Measurements from ENCODE around the gene LDLRAD2. TPM values are rescaled to one million over a fixed set of nuclear protein-coding genes. Genes with fewer than 3 reads are reported as not detected.

Gene LDLRAD2
- total RNA-seq, 4 donors from 2014 or later: not detected

- peaks cover 0 to 13% of the 10 kb centered on the region in 2 donors for H3K36me3 ChIP-seq
- no peak overlapping the region for H3K4me3 ChIP-seq
- no peaks in the 10 kb centered on the region for H3K9me3 ChIP-seq
- intact Hi-C loops (cut with DNase I; ENCODE audit: low total_unique reads): no loop called here
- in situ Hi-C loops (cut with MboI; ENCODE audit: low sequenced_read_pairs in 4 of 4): no loop called here
- no peak overlapping the region for H3K27ac ChIP-seq
- ATAC-seq: peak; percentile 38 to 40
- peaks cover 9 to 13% (median 9%) of the 10 kb centered on the region in 3 donors for H3K27me3 ChIP-seq
- TF ChIP-seq CTCF (IDR thresholded peaks at IDR 0.05 in 4 of 5, conservative IDR thresholded peaks at IDR 0.05 in 1 of 5) (no peak), POLR2A (IDR thresholded peaks at IDR 0.05) (no peak)
- DNase-seq: no peak
- no peaks in the 10 kb centered on the region for H3K4me1 ChIP-seq
Observed at GRCh38 chr1:21818656-21819055, 6.6 kb downstream of the LDLRAD2 start.

GRCh38 chr1:21820597-21821232 is 8.7 kb downstream of the LDLRAD2 start:
- TF ChIP-seq POLR2A (IDR thresholded peaks at IDR 0.05) (no peak), CTCF (IDR thresholded peaks at IDR 0.05 in 4 of 5, conservative IDR thresholded peaks at IDR 0.05 in 1 of 5) (no peak)
- Histone ChIP-seq H3K4me1 (no peaks in the 10 kb centered on the region), H3K36me3 (peaks cover 0 to 31% of the 10 kb centered on the region in 2 donors), H3K27me3 (no peaks in the 10 kb centered on the region), H3K4me3 (no peak overlapping the region), H3K9me3 (no peaks in the 10 kb centered on the region), H3K27ac (no peak overlapping the region)
- in situ Hi-C loops (cut with MboI; ENCODE audit: low sequenced_read_pairs in 4 of 4) (no loop called here), intact Hi-C loops (cut with DNase I; ENCODE audit: low total_unique reads) (no loop called here)
- DNase-seq (no peak), ATAC-seq (no peak)

GRCh38 chr1:21821385-21822019 is 9.4 kb downstream of the LDLRAD2 start:
- H3K36me3 ChIP-seq: peaks cover 0 to 38% of the 10 kb centered on the region in 2 donors
- DNase-seq: no peak

GRCh38 chr1:21822349-21822748 is 10.3 kb downstream of the LDLRAD2 start:
- H3K9me3 ChIP-seq: no peaks in the 10 kb centered on the region
- H3K4me1 ChIP-seq: no peaks in the 10 kb centered on the region
- H3K27ac ChIP-seq: no peak overlapping the region
- in situ Hi-C loops (cut with MboI; ENCODE audit: low sequenced_read_pairs in 4 of 4) (no loop called here), intact Hi-C loops (cut with DNase I; ENCODE audit: low total_unique reads) (no loop called here)
- H3K27me3 ChIP-seq: no peaks in the 10 kb centered on the region
- no peak overlapping the region for H3K4me3 ChIP-seq
- TF ChIP-seq CTCF (IDR thresholded peaks at IDR 0.05 in 4 of 5, conservative IDR thresholded peaks at IDR 0.05 in 1 of 5) (no peak), POLR2A (IDR thresholded peaks at IDR 0.05) (no peak)
- peaks cover 0 to 46% of the 10 kb centered on the region in 2 donors for H3K36me3 ChIP-seq
- ATAC-seq: peak in 1 of 2 donors; percentile 24
- DNase-seq: no peak

More at GRCh38 chr1:21821385-21822019, 9.4 kb downstream of the LDLRAD2 start:
- Histone ChIP-seq H3K4me1 (no peaks in the 10 kb centered on the region), H3K9me3 (no peaks in the 10 kb centered on the region), H3K27ac (no peak overlapping the region), H3K4me3 (no peak overlapping the region), H3K27me3 (no peaks in the 10 kb centered on the region)
- intact Hi-C loops (cut with DNase I; ENCODE audit: low total_unique reads): no loop called here
- no peak for ATAC-seq
- TF ChIP-seq CTCF (IDR thresholded peaks at IDR 0.05 in 4 of 5, conservative IDR thresholded peaks at IDR 0.05 in 1 of 5) (no peak), POLR2A (IDR thresholded peaks at IDR 0.05) (no peak)
- in situ Hi-C loops (cut with MboI; ENCODE audit: low sequenced_read_pairs in 4 of 4): no loop called here

Data from gastrocnemius medialis (tissue), 4 donors.